Astrocyte (in vitro differentiated cells and primary cell): ENCODE data around the gene MYO7B.

ENCODE experiments used
- CTCF ChIP-seq: IDR thresholded peaks from 2 replicates; pipeline ENCODE4 v1.5.1; 2011; ENCODE audit warnings: low read depth, mild to moderate bottlenecking, inconsistent platforms, low read length, moderate library complexity; ENCODE audit not compliant: insufficient read depth
- EZH2 ChIP-seq: IDR thresholded peaks from 2 replicates; pipeline ENCODE4 v1.6.1; 2012; ENCODE audit warnings: mild to moderate bottlenecking, low read length, inconsistent platforms; ENCODE audit not compliant: insufficient read depth

DNA sequence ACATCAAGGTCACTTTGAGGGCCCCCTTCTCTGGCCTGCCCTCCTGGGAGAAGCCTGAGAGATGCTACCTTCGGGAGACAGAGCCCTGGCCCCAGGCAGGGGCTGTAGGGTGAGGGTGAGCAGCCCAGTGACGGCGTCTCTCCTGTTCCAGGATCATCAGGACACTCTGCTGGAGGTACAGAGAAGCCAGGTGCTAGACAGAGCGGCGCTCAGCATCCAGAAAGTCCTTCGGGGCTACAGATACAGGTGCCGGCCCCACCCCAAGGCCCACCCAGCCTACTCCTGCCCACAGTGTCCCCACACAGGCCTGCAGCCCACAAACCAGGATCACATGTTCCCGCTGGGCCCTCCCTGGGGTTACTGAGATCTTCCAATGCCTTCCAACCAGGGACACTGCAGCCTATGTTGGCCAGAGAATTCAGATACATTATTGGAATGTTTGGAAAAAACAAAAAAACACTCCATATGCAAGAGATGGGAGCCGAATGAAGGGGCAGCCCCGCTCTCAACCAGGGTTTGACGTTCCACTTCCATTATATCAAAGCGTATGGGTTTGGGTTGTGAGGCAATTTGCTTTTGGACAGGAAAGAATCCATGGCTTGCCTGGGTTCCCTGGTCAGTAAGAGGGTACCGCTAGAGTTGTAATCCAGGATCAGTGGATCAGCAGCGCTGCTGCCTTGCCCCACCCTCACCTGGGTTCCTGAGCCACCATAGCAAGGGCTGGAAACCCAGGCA is 61.0 kb downstream of the MYO7B start:
- TF ChIP-seq CTCF (no peak), EZH2 (no peak)
